HG03103 (cell line): ENCODE measurements around the gene LEKR1.
"Not testable (repeated sequence)": the region's sequence is repeated elsewhere in the genome, so short reads cannot be mapped to it uniquely, and the experiment has no call there.

Experiments
- ATAC-seq: cut with Tn5 transposase; IDR thresholded peaks from one replicate; pipeline ENCODE4 v1.9.1; 2021; ENCODE audit warnings: low read depth; ENCODE audit not compliant: unreplicated experiment

The LEKR1 gene

DNA sequence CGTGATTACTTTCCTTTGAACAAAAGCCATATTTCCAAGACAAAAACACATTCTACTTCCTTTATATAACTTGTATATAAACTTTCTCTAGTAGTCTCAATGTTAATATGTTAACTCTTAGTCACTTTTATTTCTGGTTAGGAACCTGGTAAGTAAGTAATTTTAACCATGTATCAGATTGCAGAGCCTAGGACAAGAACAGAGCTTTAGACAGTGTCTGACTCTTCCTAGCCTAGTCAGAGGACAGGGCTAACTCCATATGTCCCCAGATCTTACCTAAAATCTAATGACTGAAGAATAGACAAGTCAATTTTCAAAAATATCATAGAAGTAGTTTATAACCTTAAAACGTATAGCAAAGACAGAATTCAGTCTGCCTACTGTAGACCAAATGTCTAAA is 8.3 kb downstream of the LEKR1 start:
- no peak for ATAC-seq

DNA sequence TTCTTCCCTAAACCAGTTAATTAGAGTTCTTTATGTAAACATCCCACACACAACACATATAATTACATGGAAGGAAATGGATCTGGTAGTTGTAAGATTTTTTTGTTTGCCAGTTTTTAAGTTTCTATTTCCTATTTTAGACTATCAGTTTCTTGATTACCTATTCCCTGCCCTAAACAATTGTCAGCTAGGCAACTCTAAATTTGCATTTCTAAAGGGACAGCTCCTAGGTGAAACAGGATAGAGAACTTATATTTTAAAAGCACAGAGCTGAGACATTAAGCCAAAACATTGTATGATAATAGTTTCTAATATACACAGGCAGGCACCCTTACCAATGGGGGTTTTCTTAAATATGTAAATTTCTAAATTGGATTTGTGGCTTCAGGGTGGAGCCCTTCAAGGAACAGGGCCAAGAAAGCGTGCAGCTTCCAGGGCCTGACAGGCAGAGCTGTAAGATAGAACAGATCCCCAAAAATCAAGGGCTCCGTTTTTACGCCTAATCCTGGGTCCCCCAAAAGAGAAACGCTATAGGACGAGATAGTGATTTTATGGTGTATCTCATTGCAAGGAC is 8.9 kb downstream of the LEKR1 start:
- no peak for ATAC-seq

DNA sequence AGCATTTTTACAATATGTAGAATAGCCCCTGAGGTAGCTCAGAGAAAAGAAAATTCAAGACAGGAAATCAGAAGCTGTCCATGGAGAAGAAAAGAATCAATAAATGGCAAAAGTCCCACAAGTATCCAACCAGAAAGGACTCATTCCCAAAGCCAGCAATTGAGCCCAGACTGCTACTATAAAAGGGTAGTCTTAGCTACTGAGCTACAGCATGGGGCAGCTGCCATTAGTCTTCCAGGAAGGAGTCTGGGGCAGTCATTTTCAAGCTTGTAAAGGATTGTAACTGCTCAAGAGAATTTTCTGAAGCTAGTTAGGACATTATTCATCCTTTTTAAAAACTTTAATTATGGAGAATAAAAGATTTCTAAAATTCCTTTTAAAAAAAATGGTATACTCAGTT is 10.5 kb downstream of the LEKR1 start:
- no peak for ATAC-seq

DNA sequence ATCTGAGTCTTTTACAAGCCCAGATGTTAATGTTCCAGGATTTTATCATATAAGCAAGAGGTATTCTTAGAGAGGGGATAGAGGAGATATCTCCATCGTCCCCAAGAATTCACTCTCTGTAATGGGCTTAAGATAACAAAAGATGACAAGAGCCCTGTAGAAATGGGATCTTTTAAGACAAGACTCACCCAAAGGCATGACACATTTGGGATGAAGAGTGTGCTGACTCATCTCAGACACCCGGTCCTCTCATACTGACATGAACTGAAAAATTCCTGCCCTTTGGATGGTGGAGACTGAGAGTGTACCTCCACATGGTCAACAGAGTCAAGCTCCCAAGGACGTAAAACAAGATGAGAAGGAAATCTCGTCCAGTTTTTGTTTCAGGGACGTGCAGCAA is 11.0 kb downstream of the LEKR1 start:
- ATAC-seq, result no peak

DNA sequence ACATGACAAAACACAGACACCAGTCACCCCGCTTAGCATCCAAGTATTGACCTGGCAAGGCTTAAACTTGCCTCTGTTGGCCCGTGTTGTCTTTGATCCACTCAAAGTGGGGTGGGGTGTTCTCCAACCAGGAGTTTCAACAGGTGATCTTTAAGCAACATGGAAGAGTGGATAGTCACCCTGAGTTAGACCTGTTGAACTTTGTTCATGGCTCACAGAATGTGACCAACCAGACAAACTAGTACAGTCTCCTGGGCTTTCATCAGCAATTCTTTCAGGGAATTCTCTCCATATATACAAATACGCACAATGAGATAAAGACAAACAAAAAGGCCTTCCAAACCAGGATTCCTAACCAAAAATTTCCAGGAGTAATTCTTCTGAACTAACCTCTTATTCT is 11.9 kb downstream of the LEKR1 start:
- no peak for ATAC-seq

DNA sequence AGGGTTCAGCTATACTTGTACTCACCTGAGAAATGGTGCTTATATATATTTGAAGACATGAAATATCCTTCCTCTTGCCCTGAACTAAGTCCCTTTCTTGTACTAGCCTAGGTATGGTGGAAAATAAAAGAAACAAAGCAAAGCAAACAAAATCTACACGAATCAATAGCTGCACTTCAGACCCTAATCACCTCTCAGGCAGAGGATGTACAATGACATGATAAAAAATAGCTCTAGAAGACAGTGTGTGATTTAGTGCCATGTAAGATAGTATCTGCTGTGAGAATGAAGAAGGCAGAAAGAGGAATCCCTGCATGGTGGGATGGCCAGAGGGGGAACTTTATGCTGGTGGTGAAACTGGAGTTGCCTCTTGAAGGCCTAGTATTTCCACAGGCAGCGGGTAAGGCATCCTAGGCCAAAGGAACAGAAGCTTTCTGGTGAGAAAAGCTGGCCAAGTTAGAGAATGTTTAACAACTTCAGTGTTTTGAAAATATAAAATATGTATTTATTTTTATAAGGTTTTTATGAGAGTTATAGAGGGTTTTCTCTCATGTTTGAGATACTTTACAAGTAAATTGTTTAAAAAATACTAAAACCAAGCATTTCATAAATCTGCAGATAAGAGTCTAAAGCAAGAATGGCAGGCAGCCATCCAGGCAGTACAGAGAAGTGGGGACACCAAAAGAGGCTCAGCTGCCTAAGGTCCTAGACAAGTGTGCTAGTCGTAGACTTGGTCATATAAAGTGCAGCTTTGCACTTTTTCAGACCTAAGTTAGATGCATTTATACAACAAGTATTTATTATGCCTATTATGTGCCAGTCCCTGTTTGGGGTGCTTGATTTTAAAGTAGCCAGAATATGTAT is 14.9 kb downstream of the LEKR1 start:
- no peak for ATAC-seq

DNA sequence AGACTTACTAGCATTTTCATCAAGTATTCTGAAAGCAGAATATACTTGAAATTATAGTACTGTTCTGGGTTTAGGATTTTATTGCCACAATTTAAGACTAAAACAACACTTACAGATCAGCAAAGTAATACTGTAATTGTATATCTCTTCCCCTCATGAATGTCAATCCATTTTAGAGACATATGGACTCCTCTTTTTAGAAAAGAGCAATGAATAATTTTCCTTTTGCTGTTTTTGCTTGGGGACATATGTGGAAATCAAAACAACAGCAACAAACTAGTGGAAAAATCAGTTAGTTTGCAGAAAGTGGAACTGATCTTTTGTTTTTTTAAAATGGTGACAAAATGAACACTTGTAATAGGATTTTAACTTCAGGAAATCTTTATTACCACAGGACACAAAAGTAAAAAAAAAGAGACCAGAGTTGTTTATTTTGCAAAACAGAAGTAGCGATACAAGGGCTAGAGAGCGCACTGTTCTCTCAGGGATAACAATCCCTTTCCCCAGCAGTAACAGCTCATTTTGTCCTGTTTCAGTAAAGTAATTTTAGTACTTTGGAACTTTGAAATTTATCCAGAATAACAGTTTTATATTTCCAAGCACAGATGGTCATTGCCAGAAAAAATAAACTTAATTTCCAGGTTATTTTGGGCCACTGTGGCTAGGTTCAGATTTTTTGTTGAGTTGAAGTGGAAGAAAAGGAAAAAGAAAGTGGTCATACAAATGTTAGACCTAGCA is 17.1 kb downstream of the LEKR1 start:
- no peak for ATAC-seq

DNA sequence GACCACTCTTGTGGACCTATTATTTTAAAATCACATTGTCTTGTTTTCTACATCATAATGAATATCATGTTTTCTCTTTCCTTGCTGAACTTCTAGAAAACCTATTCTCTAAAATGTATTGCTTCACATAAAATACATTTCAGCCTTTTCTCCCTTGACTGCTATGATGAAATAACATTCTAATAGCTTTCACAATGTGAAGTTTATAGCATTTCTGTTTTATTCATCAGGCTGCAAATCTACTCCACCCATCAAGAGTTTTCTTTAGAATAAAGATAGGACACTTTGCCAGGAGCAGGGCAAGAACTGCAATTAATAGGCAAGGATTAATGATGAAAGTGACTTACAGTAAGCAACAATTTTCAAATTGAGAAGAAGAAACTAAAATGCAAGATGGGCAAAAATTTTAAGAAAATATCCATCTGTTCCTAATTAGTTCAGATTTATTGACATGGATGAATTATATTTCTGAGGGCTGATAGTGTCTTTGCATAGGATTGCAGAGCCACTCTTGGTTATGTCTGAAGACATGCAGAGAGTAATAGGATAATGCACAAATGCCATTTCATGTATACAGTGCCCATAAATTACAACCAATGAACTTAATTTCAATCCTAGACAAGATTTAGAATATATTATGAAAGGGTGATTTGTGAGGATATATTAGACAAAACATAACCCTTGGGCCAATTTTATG is 21.7 kb downstream of the LEKR1 start:
- ATAC-seq, result no peak

DNA sequence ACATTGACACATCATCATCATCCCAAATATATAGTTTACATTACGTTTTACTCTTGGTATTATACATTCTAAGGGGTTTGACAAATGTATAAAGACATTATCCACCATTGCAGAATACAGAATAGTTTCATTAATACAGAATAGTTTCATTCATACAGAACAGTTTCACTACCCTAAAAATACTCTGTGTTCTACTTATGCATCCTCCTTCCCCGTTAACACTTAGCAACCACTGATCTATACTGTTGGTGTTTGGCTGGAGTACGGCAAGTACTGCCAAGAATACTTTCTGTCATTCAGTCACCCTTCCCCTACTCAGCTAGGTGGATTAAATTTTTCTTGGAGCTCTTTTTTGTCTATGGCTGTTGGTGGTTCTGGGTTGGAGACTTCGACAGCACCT is 33.4 kb downstream of the LEKR1 start:
- ATAC-seq, result peak; percentile 91

DNA sequence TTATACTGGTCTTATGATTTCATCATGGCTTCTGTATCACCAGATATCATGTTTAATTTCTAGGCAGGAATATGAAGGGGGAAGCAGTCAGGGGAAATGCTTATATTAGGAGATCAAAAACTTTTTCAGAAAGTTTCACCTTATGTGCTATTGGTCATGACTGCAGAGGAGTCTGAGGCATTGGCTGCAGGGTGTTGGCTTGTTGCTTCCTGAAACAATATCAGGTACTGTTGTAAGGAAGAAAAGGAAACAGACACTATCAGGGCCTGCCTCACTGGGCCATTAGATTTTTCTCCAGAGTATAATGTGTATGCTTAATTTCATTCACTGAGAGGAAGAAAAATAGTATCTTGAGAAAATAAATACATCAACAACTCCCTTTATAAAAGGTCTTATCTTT is 34.7 kb downstream of the LEKR1 start:
- ATAC-seq, result no peak

DNA sequence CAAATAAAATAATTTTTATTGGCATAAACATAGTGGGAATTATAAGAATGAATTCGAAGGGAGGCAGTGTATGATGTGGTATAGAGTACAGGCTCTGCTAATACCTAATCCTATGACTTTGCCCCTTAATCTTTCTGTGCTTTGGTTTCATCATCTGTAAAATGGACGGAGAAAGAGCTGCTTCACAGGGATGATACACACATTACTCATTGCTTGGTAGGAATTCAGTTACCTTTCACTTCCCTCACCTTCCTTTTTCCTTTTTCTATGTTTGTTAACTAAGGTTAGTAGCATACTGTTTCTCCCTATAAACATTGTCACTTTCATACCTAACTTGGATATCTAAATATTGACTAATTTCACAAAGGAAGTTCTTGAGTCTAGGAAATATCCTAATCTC is 36.2 kb downstream of the LEKR1 start:
- ATAC-seq, result no peak

DNA sequence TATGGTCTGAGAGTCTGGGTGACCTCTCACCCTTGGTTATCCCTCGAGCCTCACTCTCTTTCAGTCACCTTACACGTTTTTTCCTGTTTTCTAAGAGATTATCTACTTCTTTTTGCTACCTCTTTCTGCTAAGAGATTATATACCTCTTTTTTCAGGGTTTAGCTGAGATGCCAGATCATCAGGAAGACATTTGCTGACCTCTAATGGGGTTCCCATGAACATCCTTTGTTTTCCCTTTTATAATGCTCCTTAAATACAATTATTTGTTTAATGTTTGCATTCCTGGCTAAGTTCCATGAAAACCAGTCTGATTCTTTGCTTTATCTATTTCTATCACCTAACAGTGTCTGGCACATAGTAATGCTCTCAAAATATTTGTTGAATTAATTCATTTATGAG is 39.6 kb downstream of the LEKR1 start:
- ATAC-seq, result no peak

DNA sequence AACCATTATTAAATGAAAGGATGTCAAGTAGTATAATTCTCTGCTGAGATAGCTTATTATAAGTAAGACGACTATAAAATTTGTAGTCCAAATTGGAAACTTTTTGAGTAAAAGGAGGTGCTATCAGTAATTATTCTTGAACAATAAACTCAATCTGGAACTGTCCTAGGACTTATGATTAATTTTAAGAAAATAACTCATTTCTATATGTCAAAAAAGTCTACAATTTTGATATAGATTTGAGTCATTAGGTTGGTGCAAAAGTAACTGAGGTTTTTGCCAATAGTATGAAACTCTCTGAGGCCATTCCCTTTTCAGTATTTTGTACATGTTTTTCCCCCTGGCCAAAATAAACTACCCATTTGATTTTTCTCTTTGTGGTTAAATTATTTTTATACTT is 41.0 kb downstream of the LEKR1 start:
- ATAC-seq, result no peak

DNA sequence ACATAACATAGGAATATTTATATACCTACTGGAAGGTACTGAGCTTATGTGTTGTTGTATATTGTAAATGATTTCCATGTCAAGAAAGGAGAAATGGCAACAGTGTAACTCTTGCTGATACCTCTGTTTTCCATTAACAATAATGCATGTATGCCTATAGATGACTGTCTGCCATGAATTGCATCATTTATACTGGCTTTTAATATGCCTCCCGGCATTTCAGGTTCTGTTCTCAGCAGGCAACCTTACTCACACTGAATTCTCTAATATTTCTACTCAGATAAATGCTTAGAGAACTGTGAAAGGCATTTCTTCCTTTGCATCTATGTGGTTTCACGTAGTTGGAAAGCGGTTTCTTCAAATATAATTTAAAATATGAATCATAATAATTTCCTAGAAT is 41.8 kb downstream of the LEKR1 start:
- ATAC-seq, result no peak

DNA sequence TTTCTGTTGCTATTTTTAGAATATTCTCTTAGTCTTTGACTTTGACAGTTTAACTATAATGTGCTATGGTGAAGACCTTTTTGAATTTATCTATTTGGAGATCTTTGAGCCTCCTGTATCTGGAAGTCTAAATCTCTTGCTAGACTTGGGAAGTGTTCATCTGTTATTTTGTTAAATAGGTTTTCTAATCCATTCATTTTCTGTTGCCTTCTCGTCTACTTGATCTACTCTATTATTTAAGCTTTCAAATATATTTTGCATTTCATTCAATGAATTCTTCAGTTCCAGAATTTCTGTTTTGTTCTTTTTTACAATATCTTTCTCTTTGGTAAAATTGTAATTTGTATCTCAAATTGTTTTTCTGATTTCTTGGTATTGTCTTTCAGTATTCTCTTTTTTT is 47.8 kb downstream of the LEKR1 start:
- no peak for ATAC-seq

DNA sequence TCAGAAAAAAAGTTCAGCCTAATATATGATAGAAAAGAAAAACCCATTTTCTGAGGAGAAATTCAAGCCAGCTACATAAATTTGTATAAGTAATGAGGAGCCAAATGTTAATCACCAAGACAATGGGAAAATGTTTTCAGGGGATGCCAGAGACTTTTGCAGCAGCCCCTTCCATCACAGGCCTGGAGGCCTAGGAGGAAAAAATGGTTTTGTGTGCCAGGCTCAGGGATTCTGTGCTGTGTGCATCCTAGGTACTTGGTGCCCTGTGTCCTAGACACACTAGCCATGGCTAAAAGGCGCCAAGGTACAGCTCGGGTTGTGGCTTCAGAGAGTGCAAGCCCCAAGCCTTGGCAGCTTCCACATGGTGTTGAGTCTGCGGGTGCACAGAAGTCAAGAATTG is 53.3 kb downstream of the LEKR1 start:
- not testable (repeated sequence) for ATAC-seq

DNA sequence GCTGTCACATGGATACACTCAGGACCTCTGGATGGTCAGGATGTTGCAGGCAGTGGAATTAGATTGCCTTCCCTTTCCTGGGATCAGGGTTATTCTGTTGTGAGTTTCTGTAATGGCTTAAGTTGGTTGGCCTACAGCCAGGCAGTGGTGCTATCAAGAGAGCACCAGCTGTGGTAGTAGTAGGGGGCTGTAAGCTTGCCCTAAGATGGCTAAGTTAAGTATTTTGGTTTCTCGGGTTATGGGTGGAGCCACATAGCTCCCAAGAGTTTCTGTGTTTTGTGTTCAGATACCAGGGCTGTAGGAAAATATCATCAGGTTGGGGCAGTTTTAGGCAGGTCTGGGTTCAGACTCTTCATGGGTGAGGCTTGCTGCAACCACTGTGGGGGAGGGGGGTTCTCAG is 59.6 kb downstream of the LEKR1 start:
- ATAC-seq, result no peak

DNA sequence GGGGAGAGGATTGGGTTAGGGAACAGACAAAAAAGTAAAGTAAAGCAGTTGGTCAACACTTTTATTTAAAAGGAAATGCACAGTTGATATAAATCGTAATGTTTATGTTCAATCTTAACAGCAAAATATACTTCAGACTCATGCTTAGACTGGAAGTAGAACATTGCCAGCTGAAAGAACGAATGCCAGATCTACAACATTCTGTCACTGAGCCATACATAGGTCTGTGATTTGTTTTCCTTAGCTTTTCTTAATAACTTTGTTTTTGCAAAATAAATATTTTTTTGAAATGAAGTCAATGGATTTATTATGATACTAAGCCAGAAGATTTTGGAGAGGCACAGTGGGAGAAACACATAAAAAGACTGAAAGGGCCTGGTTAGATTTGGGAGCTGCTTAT is 62.0 kb downstream of the LEKR1 start:
- no peak for ATAC-seq

DNA sequence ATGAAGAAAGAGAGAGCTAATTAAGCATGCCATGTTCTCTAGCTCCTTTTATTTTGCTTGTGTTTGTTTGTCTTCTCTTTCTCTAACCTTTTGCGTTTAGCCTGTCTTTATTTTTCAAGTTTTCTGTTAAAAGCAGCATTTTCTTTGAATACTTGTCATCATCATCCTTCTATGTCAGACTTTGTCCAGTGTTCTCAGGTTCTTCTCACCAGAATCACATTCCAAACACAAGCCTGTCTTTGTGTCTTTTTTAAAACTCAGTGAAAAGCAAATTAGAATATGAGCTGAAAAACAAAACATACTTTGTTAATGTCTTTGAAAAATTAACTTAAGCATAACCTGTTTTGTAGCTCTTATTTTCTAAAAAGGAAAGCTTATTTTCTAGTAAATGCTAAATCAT is 62.4 kb downstream of the LEKR1 start:
- ATAC-seq, result no peak

DNA sequence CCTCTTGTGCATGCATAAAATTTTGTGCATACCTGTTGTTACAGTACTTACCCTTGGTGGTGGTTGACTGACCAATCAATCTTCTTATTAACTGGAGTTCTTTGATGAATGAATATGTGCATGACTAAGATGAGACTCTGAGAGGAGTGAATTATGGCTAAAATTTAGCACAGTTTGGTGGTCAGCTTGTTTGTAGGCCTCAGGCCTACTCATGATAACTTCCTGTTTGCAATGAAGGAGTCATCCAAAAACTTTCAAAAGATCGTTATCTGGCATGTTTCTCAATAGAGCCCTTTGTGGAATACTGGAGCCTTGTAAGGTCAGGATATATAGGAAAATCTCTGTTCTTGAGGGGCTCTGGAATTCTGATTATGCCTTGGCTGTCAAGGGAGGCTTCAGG is 66.5 kb downstream of the LEKR1 start:
- no peak for ATAC-seq

DNA sequence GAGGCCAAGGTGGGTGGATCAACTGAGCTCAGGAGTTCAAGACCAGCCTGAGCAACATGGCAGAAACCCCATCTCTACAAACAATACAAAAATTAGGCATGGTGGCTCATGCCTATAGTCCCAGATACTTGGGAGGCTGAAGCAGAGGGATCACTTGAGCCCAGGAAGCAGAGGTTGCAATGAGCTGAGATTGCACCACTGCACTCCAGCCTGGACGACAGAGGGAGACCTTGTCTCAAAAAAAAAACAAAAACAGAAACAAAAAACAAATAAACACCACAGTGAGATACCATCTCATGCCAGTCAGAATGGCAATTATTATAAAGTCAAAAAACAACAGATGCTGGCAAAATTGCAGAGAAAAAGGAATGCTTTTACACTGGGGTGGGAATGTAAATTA is 69.2 kb downstream of the LEKR1 start:
- ATAC-seq, result not testable (repeated sequence)
